Liver (tissue), 9 donors: ENCODE data around the gene FOXK2. TPM values are rescaled to one million over a fixed set of nuclear protein-coding genes. Genes with fewer than 3 reads are reported as not detected.

Source experiments
- DNase-seq: peaks from one replicate; pipeline ENCODE4 v3.0.0-alpha.2; 2017; ENCODE audit warnings: low spot score
- H3K27ac ChIP-seq, 2 donors: one replicate each; pipeline ENCODE4 v1.7.0; 2013; ENCODE audit warnings: inconsistent platforms in 2 of 2, low read length in 2 of 2, control low read depth in 1 of 2, low read depth in 1 of 2, mild to moderate bottlenecking in 1 of 2
- H3K27me3 ChIP-seq, 4 donors: one replicate each; pipeline versions ENCODE4 v1.6.1 to v1.7.0; 2013; ENCODE audit warnings: low read length in 3 of 4, inconsistent platforms in 1 of 4, mild to moderate bottlenecking in 1 of 4, moderate library complexity in 1 of 4; ENCODE audit not compliant: control insufficient read depth in 4 of 4, insufficient read depth in 4 of 4
- H3K36me3 ChIP-seq, 4 donors: one replicate each; pipeline versions ENCODE4 v1.6.1 to v1.7.0; 2013; ENCODE audit warnings: low read length in 3 of 4, mild to moderate bottlenecking in 3 of 4, low read depth in 1 of 4, moderate library complexity in 1 of 4; ENCODE audit not compliant: control insufficient read depth in 4 of 4, insufficient read depth in 3 of 4
- H3K4me1 ChIP-seq, 4 donors: one replicate each; pipeline versions ENCODE4 v1.6.1 to v1.7.0; 2013; ENCODE audit warnings: low read length in 3 of 4, mild to moderate bottlenecking in 3 of 4, moderate library complexity in 1 of 4; ENCODE audit not compliant: control insufficient read depth in 4 of 4, insufficient read depth in 4 of 4
- H3K4me3 ChIP-seq, 3 donors: one replicate each; pipeline versions ENCODE4 v1.6.1 to v1.7.0; 2013; ENCODE audit warnings: low read length in 3 of 3, control low read depth in 1 of 3, low read depth in 1 of 3, mild to moderate bottlenecking in 1 of 3
- H3K9ac ChIP-seq, 2 donors: one replicate each; pipeline ENCODE4 v1.7.0; 2013; ENCODE audit warnings: low read length in 2 of 2, mild to moderate bottlenecking in 2 of 2, moderate library complexity in 2 of 2, control low read depth in 1 of 2, low read depth in 1 of 2
- H3K9me3 ChIP-seq, 4 donors: one replicate each; pipeline versions ENCODE4 v1.6.1 to v1.7.0; 2013; ENCODE audit warnings: low read length in 3 of 4; ENCODE audit not compliant: control insufficient read depth in 4 of 4
- EGR1 ChIP-seq, 2 donors: IDR thresholded peaks; 2 replicates each; pipeline ENCODE4 v1.6.1; 2016 to 2018; ENCODE audit warnings: antibody characterized with exemption in 2 of 2, low read depth in 2 of 2
- FOXA1 ChIP-seq: IDR thresholded peaks from 2 replicates; pipeline ENCODE4 v1.6.1; 2016; ENCODE audit warnings: antibody characterized with exemption
- FOXA2 ChIP-seq: IDR thresholded peaks from 2 replicates; pipeline ENCODE4 v1.6.1; 2016; ENCODE audit warnings: antibody characterized with exemption
- GABPA ChIP-seq, 2 donors: IDR thresholded peaks in 1 of 2; conservative IDR thresholded peaks in 1 of 2; 2 replicates each; pipeline ENCODE4 v1.6.1; 2016; ENCODE audit warnings: antibody characterized with exemption in 2 of 2, mild to moderate bottlenecking in 1 of 2, moderate library complexity in 1 of 2
- HNF4A ChIP-seq, 2 donors: conservative IDR thresholded peaks; 2 replicates each; pipeline ENCODE4 v1.6.1; 2016; ENCODE audit warnings: antibody characterized with exemption in 2 of 2, mild to moderate bottlenecking in 2 of 2
- HNF4G ChIP-seq: IDR thresholded peaks from 2 replicates; pipeline ENCODE4 v1.6.1; 2016; ENCODE audit warnings: antibody characterized with exemption
- JUND ChIP-seq, 2 donors: IDR thresholded peaks; 2 replicates each; pipeline ENCODE4 v1.6.1; 2016; ENCODE audit warnings: antibody characterized with exemption in 2 of 2
- NR2F2 ChIP-seq: IDR thresholded peaks from 2 replicates; pipeline ENCODE4 v1.6.1; 2016; ENCODE audit warnings: antibody characterized with exemption
- RAD21 ChIP-seq, 2 donors: IDR thresholded peaks; 2 replicates each; pipeline ENCODE4 v1.6.1; 2016; ENCODE audit warnings: antibody characterized with exemption in 2 of 2, mild to moderate bottlenecking in 2 of 2
- RXRA ChIP-seq, 2 donors: IDR thresholded peaks; 2 replicates each; pipeline ENCODE4 v1.6.1; 2017 to 2018; ENCODE audit warnings: antibody characterized with exemption in 2 of 2, mild to moderate bottlenecking in 1 of 2
- SP1 ChIP-seq: IDR thresholded peaks from 2 replicates; pipeline ENCODE4 v1.6.1; 2018; ENCODE audit warnings: antibody characterized with exemption, mild to moderate bottlenecking
- TAF1 ChIP-seq: conservative IDR thresholded peaks from 2 replicates; pipeline ENCODE4 v1.6.1; 2016; ENCODE audit warnings: antibody characterized with exemption, mild to moderate bottlenecking
- YY1 ChIP-seq: IDR thresholded peaks from 2 replicates; pipeline ENCODE4 v1.6.1; 2016; ENCODE audit warnings: antibody characterized with exemption, mild to moderate bottlenecking
- WGBS: extraction: QIAGEN DNeasy Blood & Tissue Kit; methylation state at CpG from one replicate; pipeline ENCODE4 v1.1.7; 2013; 5-methylcytosine and 5-hydroxymethylcytosine counted together
- polyA plus RNA-seq, 2 donors: library from polyadenylated mRNA; stranded (reverse) in 1 of 2; unstranded in 1 of 2; fragments of 200-250 nt in 1 of 2; fragments of >200 nt in 1 of 2; fragmentation: Nextera tagmentation in 1 of 2; extraction: Ambion mirVana in 1 of 2; gene quantifications; one replicate each; pipeline versions ENCODE4 v1.2.1 to v1.2.3, GENCODE V29; 2013 to 2015
- total RNA-seq, 2 donors: library from RNA; depleted of rRNA; stranded (reverse); fragments of >200 nt; gene quantifications; one replicate each; pipeline ENCODE4 v1.2.3, GENCODE V29; 2014
- TF ChIP-seq, protein P1 (sequence below): IDR thresholded peaks from 2 replicates; pipeline ENCODE4 v1.6.1; 2016; ENCODE audit warnings: antibody characterized with exemption
- TF ChIP-seq, protein P2 (sequence below): IDR thresholded peaks from 2 replicates; pipeline ENCODE4 v1.6.1; 2016; ENCODE audit warnings: antibody characterized with exemption
- TF ChIP-seq, protein P3 (sequence below): IDR thresholded peaks from 2 replicates; pipeline ENCODE4 v1.6.1; 2016; ENCODE audit warnings: antibody characterized with exemption
- TF ChIP-seq, protein P4 (sequence below): fragments of 150-350 bp; IDR thresholded peaks from 2 replicates; pipeline ENCODE4 v1.5.1; 2017; ENCODE audit warnings: improper control_type of control experiment, low read depth, low read length; ENCODE audit not compliant: missing input control
- TF ChIP-seq, protein P5 (sequence below): IDR thresholded peaks from 2 replicates; pipeline ENCODE4 v1.6.1; 2016; ENCODE audit warnings: antibody characterized with exemption, mild to moderate bottlenecking
- donor health status: healthy.
- donor health status: healthy.
- donor health status: healthy.
- donor health status: healthy.
- donor health status: healthy.

Gene FOXK2
- total and polyA plus RNA-seq, 4 donors, result 3.1 to 16.2 (median 10.8) TPM

DNA sequence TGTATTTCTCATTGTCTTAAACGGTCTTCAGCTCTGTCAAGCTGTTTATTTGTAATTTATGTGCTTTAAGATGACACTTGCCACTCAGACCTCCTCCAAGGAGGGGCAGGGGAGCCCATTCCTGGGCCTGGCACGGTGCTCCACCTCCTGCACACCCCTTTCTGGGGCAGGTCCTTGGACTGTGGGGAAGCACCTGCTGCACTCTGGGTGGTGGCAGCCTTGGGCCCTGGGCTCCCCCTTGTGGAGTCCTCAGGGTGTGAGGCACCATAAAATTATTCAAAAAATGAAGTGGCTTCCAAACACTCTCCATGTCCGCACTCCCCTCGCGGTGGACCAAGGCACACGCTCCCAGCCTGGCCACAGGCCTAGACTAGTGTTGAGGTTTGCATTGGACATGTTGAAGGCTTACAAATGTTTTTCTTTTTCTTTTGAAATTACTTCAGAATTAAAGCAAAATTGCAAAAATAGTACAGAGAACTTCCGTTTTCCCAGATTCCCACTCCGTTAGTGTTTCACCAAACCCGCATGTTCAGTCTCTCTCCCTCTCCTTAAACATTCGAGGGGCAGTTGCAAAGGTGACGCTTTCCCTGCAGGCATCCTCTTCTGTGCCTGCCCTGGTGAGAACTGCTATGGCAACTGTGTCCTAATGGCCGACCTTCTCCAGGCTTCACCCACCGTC is 32.4 kb downstream of the FOXK2 start:
- Histone ChIP-seq H3K27ac (no peak overlapping the region), H3K9ac (no peak overlapping the region), H3K4me1 (peaks cover 5 to 29% (median 17%) of the 10 kb centered on the region in 4 donors), H3K27me3 (no peaks in the 10 kb centered on the region), H3K4me3 (no peak overlapping the region), H3K9me3 (no peaks in the 10 kb centered on the region), H3K36me3 (peaks cover 0 to 1% (median 0%) of the 10 kb centered on the region in 4 donors)
- WGBS, result 54% methylated on average over 13 of the region's 13 CpGs
- TF ChIP-seq, protein P1, sequence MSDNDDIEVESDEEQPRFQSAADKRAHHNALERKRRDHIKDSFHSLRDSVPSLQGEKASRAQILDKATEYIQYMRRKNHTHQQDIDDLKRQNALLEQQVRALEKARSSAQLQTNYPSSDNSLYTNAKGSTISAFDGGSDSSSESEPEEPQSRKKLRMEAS, result no peak
- TF ChIP-seq HNF4G, result no peak
- TF ChIP-seq, protein P2, sequence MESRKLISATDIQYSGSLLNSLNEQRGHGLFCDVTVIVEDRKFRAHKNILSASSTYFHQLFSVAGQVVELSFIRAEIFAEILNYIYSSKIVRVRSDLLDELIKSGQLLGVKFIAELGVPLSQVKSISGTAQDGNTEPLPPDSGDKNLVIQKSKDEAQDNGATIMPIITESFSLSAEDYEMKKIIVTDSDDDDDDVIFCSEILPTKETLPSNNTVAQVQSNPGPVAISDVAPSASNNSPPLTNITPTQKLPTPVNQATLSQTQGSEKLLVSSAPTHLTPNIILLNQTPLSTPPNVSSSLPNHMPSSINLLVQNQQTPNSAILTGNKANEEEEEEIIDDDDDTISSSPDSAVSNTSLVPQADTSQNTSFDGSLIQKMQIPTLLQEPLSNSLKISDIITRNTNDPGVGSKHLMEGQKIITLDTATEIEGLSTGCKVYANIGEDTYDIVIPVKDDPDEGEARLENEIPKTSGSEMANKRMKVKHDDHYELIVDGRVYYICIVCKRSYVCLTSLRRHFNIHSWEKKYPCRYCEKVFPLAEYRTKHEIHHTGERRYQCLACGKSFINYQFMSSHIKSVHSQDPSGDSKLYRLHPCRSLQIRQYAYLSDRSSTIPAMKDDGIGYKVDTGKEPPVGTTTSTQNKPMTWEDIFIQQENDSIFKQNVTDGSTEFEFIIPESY, result no peak
- TF ChIP-seq, protein P3, sequence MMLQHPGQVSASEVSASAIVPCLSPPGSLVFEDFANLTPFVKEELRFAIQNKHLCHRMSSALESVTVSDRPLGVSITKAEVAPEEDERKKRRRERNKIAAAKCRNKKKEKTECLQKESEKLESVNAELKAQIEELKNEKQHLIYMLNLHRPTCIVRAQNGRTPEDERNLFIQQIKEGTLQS, result no peak
- TF ChIP-seq HNF4A (conservative IDR thresholded peaks at IDR 0.05), result peak in 1 of 2 donors; percentile 54
- no peak for TF ChIP-seq FOXA2
- TF ChIP-seq SP1, result no peak
- no peak for TF ChIP-seq FOXA1
- TF ChIP-seq EGR1 (IDR thresholded peaks at IDR 0.05; ENCODE audit: low read depth in 2 of 2), result no peak
- no peak for TF ChIP-seq TAF1
- no peak for TF ChIP-seq YY1
- peak in 1 of 2 donors; percentile 15 for TF ChIP-seq RXRA (IDR thresholded peaks at IDR 0.05)
- peak; percentile 79 to 88 for TF ChIP-seq RAD21 (IDR thresholded peaks at IDR 0.05)
- TF ChIP-seq, protein P4, sequence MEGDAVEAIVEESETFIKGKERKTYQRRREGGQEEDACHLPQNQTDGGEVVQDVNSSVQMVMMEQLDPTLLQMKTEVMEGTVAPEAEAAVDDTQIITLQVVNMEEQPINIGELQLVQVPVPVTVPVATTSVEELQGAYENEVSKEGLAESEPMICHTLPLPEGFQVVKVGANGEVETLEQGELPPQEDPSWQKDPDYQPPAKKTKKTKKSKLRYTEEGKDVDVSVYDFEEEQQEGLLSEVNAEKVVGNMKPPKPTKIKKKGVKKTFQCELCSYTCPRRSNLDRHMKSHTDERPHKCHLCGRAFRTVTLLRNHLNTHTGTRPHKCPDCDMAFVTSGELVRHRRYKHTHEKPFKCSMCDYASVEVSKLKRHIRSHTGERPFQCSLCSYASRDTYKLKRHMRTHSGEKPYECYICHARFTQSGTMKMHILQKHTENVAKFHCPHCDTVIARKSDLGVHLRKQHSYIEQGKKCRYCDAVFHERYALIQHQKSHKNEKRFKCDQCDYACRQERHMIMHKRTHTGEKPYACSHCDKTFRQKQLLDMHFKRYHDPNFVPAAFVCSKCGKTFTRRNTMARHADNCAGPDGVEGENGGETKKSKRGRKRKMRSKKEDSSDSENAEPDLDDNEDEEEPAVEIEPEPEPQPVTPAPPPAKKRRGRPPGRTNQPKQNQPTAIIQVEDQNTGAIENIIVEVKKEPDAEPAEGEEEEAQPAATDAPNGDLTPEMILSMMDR, result peak; percentile 61
- TF ChIP-seq, protein P5, sequence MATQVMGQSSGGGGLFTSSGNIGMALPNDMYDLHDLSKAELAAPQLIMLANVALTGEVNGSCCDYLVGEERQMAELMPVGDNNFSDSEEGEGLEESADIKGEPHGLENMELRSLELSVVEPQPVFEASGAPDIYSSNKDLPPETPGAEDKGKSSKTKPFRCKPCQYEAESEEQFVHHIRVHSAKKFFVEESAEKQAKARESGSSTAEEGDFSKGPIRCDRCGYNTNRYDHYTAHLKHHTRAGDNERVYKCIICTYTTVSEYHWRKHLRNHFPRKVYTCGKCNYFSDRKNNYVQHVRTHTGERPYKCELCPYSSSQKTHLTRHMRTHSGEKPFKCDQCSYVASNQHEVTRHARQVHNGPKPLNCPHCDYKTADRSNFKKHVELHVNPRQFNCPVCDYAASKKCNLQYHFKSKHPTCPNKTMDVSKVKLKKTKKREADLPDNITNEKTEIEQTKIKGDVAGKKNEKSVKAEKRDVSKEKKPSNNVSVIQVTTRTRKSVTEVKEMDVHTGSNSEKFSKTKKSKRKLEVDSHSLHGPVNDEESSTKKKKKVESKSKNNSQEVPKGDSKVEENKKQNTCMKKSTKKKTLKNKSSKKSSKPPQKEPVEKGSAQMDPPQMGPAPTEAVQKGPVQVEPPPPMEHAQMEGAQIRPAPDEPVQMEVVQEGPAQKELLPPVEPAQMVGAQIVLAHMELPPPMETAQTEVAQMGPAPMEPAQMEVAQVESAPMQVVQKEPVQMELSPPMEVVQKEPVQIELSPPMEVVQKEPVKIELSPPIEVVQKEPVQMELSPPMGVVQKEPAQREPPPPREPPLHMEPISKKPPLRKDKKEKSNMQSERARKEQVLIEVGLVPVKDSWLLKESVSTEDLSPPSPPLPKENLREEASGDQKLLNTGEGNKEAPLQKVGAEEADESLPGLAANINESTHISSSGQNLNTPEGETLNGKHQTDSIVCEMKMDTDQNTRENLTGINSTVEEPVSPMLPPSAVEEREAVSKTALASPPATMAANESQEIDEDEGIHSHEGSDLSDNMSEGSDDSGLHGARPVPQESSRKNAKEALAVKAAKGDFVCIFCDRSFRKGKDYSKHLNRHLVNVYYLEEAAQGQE, result no peak
- TF ChIP-seq JUND (IDR thresholded peaks at IDR 0.05), result no peak
- no peak for TF ChIP-seq NR2F2
- no peak for TF ChIP-seq GABPA (IDR thresholded peaks at IDR 0.05 in 1 of 2, conservative IDR thresholded peaks at IDR 0.05 in 1 of 2)
- DNase-seq, result peak; percentile 68
